SU-DHL-6 (cell line): ENCODE measurements around the gene GMDS.

ENCODE experiments used
- H2AFZ ChIP-seq: fragments of 200-600 bp; sonication (generic); 2 replicates; pipeline ENCODE4 v1.6.1; 2014; ENCODE audit warnings: low read depth, mild to moderate bottlenecking, moderate library complexity, mixed read lengths, antibody characterized with exemption, low read length; ENCODE audit not compliant: severe bottlenecking
- H3F3A ChIP-seq: fragments of 200-600 bp; shearing (Covaris generic); 2 replicates; pipeline ENCODE4 v1.6.0; 2016; ENCODE audit warnings: antibody characterized with exemption, mild to moderate bottlenecking; ENCODE audit not compliant: insufficient read depth
- H3K27ac ChIP-seq: fragments of 200-600 bp; sonication (generic); 2 replicates; pipeline ENCODE4 v1.5.1; 2016; ENCODE audit warnings: low read depth, mild to moderate bottlenecking, low read length, moderate library complexity, mixed read lengths
- H3K27me3 ChIP-seq: fragments of 200-600 bp; sonication (generic), shearing (Covaris generic); 2 replicates; pipeline ENCODE4 v1.6.0; 2014; ENCODE audit warnings: mild to moderate bottlenecking, low read length
- H3K36me3 ChIP-seq: fragments of 200-600 bp; sonication (generic); 2 replicates; pipeline ENCODE4 v1.6.1; 2014; ENCODE audit warnings: mild to moderate bottlenecking, low read length, mixed read lengths
- H3K4me2 ChIP-seq: fragments of 300-600, 200-600 bp; shearing (Covaris generic), sonication (generic); 2 replicates; pipeline ENCODE4 v1.6.0; 2014; ENCODE audit warnings: low read length, low read depth, mild to moderate bottlenecking; ENCODE audit not compliant: poor library complexity, severe bottlenecking
- H3K4me3 ChIP-seq: fragments of 200-600 bp; sonication (generic); 2 replicates; pipeline ENCODE4 v1.5.1; 2014; ENCODE audit warnings: antibody characterized with exemption, low read length, mild to moderate bottlenecking, mixed read lengths; ENCODE audit not compliant: insufficient read depth, poor library complexity, severe bottlenecking
- H3K79me2 ChIP-seq: fragments of 200-600 bp; sonication (generic); 2 replicates; pipeline ENCODE4 v1.6.1; 2014; ENCODE audit warnings: mild to moderate bottlenecking, low read length, moderate library complexity; ENCODE audit not compliant: insufficient read depth
- H3K9ac ChIP-seq: fragments of 200-600 bp; sonication (generic); 2 replicates; pipeline ENCODE4 v1.7.0; 2014; ENCODE audit warnings: mild to moderate bottlenecking, low read length
- H3K9me2 ChIP-seq: fragments of 200-600 bp; sonication (generic); replicated peaks from 2 replicates; pipeline ENCODE4 v1.6.1; 2014; ENCODE audit warnings: low read length; ENCODE audit not compliant: insufficient read depth
- H3K9me3 ChIP-seq: fragments of 200-600 bp; sonication (generic); 2 replicates; pipeline ENCODE4 v1.6.1; 2014; ENCODE audit warnings: low read length, mixed read lengths; ENCODE audit not compliant: insufficient read depth
- H4K20me1 ChIP-seq: fragments of 200-600 bp; sonication (generic); 2 replicates; pipeline ENCODE4 v1.6.1; 2014; ENCODE audit warnings: low read depth, mild to moderate bottlenecking, antibody characterized with exemption, low read length, moderate library complexity, mixed read lengths
- CTCF ChIP-seq: fragments of 200-600 bp; sonication (generic); IDR thresholded peaks from one replicate; pipeline ENCODE4 v1.5.1; 2017; ENCODE audit warnings: antibody characterized with exemption, mild to moderate bottlenecking, low read length, moderate library complexity; ENCODE audit not compliant: insufficient read depth, poor library complexity, severe bottlenecking
- EZH2phosphoT487 ChIP-seq: fragments of 200-600 bp; sonication (generic), shearing (Covaris generic); conservative IDR thresholded peaks from 2 replicates; pipeline ENCODE4 v1.6.1; 2018; ENCODE audit warnings: mild to moderate bottlenecking, antibody characterized with exemption, low read length, moderate library complexity, mixed read lengths

Gene GMDS

GRCh38 chr6:1627827-1628560 is 617.4 kb downstream of the GMDS start:
- Histone ChIP-seq H3K9me2 (no peaks in the 10 kb centered on the region), H3K9me3 (no peaks in the 10 kb centered on the region), H2AFZ (no peak overlapping the region), H3K27me3 (no peaks in the 10 kb centered on the region), H3F3A (no peaks in the 10 kb centered on the region), H3K27ac (no peak overlapping the region), H3K4me2 (no peak overlapping the region), H3K79me2 (no peaks in the 10 kb centered on the region), H3K4me3 (no peak overlapping the region), H3K9ac (no peak overlapping the region), H3K36me3 (no peaks in the 10 kb centered on the region), H4K20me1 (no peaks in the 10 kb centered on the region)
- TF ChIP-seq EZH2phosphoT487, result no peak
- TF ChIP-seq CTCF, result no peak

DNA sequence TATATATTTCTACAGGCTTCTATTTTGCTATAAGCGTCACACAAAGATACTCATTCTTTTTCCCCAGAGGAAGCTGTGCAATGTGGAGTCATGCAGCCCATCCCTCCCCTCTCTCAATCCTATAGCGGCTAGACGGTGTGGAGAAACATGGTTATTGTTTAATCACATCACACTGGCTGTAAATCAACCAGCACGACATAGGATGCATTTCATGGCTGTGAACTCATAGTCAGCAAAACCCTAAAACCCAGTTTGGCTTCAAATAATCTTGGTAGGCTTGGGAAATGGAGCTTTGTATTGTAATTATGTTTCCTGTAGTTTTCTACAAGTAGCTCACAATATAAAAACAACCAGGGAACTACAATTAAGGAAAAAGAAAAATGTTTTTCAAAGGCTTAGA is 618.9 kb downstream of the GMDS start:
- no peaks in the 10 kb centered on the region for H3K9me2 ChIP-seq
- no peak overlapping the region for H3K9ac ChIP-seq
- no peaks in the 10 kb centered on the region for H3K9me3 ChIP-seq
- no peaks in the 10 kb centered on the region for H3K79me2 ChIP-seq
- H4K20me1 ChIP-seq, result no peaks in the 10 kb centered on the region
- H3K27ac ChIP-seq, result no peak overlapping the region
- H3K36me3 ChIP-seq, result no peaks in the 10 kb centered on the region
- H3F3A ChIP-seq, result no peaks in the 10 kb centered on the region
- H2AFZ ChIP-seq, result no peak overlapping the region
- no peak overlapping the region for H3K4me2 ChIP-seq
- H3K4me3 ChIP-seq, result no peak overlapping the region
- no peak for TF ChIP-seq EZH2phosphoT487
- TF ChIP-seq CTCF, result no peak
- H3K27me3 ChIP-seq, result no peaks in the 10 kb centered on the region

DNA sequence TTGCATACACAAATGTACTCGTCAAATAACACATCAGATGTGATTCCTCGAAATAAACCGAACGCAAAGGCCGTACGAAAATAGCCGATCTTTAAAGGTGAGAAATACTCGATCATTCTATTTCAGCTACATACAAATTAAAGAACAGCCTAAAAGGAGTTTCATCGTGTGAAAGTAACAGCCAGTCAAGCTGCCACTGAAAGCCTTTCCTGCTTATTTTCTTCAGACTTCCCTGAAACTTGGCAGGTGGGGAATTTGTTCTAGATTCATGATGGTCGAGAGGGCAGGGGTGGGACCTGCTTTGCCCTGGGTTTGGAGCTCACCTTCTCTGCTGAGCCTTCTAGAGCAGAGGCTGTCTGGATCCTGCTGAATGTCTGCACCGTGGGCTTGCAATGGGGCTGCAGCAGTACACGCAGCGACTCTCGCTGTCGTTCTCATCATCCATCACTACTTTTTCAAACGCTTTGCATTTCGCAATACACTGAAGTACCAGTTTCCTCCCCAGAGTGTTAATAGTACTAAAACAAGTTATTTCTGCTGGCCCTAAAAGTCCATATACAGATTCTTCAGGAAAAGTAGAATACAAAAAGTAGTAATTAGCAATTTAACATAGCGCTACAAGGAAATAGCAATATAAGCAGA is 619.5 kb downstream of the GMDS start:
- no peaks in the 10 kb centered on the region for H4K20me1 ChIP-seq
- H3K9me3 ChIP-seq, result no peaks in the 10 kb centered on the region
- H3K27ac ChIP-seq, result no peak overlapping the region
- no peak overlapping the region for H3K4me3 ChIP-seq
- H3F3A ChIP-seq, result no peaks in the 10 kb centered on the region
- H2AFZ ChIP-seq, result no peak overlapping the region
- no peaks in the 10 kb centered on the region for H3K9me2 ChIP-seq
- H3K4me2 ChIP-seq, result no peak overlapping the region
- no peaks in the 10 kb centered on the region for H3K79me2 ChIP-seq
- TF ChIP-seq CTCF, result no peak
- TF ChIP-seq EZH2phosphoT487, result no peak
- no peaks in the 10 kb centered on the region for H3K36me3 ChIP-seq
- H3K9ac ChIP-seq, result no peak overlapping the region
- H3K27me3 ChIP-seq, result no peaks in the 10 kb centered on the region
